Hepatocyte (in vitro differentiated cells): Measurements from ENCODE around the gene DAB2IP.

Experiments used
- EZH2 ChIP-seq: fragments of 200-600 bp; sonication (generic); IDR thresholded peaks from 2 replicates; pipeline ENCODE4 v1.6.1; 2016; ENCODE audit warnings: antibody characterized with exemption, mild to moderate bottlenecking, borderline replicate concordance
- TF ChIP-seq, protein P1 (sequence below): fragments of 200-600 bp; sonication (generic); IDR thresholded peaks from 2 replicates; pipeline ENCODE4 v1.5.1; 2016; ENCODE audit warnings: antibody characterized with exemption, mild to moderate bottlenecking; ENCODE audit not compliant: poor library complexity

DNA sequence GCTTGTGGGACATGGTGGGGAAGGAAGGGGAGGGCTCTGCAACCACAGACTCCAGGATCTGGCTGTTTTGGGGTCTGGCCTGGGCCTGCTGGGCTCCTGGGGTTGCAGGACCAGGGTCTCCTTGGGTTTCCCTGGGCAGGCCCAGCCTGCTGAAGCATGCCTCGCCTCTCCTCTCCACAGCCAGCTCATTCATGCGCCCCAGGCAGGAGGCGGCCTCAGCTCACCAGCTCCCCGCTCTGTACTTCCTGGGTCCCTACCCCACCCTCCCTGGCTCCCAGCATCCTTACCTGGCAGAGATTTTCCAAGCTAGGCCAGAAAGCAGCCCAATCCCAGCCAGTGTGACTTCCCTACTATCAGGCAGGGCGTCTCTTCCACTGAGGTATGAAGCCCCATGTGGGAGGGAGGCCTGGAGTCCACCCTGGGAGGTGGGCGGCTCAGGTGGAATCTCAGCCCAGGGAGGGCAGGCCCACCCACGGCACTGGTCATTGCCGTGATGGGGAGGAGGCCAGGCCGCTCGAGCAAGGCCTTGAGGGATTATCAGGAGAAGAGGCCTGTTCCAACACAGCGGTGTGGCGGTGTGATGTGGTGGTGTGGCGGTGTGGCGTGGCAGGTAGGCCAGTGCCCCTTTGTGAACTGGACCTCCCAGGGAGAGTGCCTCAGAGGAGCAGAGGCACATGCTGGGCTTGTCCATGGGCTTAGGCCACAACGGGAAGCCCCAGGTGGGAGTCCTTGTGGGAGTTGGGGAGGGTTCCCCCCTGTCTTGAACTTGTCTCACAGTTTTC, 103.4 kb downstream of the DAB2IP start:
- TF ChIP-seq, protein P1, sequence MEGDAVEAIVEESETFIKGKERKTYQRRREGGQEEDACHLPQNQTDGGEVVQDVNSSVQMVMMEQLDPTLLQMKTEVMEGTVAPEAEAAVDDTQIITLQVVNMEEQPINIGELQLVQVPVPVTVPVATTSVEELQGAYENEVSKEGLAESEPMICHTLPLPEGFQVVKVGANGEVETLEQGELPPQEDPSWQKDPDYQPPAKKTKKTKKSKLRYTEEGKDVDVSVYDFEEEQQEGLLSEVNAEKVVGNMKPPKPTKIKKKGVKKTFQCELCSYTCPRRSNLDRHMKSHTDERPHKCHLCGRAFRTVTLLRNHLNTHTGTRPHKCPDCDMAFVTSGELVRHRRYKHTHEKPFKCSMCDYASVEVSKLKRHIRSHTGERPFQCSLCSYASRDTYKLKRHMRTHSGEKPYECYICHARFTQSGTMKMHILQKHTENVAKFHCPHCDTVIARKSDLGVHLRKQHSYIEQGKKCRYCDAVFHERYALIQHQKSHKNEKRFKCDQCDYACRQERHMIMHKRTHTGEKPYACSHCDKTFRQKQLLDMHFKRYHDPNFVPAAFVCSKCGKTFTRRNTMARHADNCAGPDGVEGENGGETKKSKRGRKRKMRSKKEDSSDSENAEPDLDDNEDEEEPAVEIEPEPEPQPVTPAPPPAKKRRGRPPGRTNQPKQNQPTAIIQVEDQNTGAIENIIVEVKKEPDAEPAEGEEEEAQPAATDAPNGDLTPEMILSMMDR: no peak
- no peak for TF ChIP-seq EZH2
